Liver (tissue), 9 donors: ENCODE results near the gene HOXA4. TPM values are rescaled to one million over a fixed set of nuclear protein-coding genes. Genes with fewer than 3 reads are reported as not detected.

Experiments
- DNase-seq: peaks from one replicate; pipeline ENCODE4 v3.0.0-alpha.2; 2017; ENCODE audit warnings: low spot score
- H3K27ac ChIP-seq, 2 donors: one replicate each; pipeline ENCODE4 v1.7.0; 2013; ENCODE audit warnings: inconsistent platforms in 2 of 2, low read length in 2 of 2, control low read depth in 1 of 2, low read depth in 1 of 2, mild to moderate bottlenecking in 1 of 2
- H3K27me3 ChIP-seq, 4 donors: one replicate each; pipeline versions ENCODE4 v1.6.1 to v1.7.0; 2013; ENCODE audit warnings: low read length in 3 of 4, inconsistent platforms in 1 of 4, mild to moderate bottlenecking in 1 of 4, moderate library complexity in 1 of 4; ENCODE audit not compliant: control insufficient read depth in 4 of 4, insufficient read depth in 4 of 4
- H3K36me3 ChIP-seq, 4 donors: one replicate each; pipeline versions ENCODE4 v1.6.1 to v1.7.0; 2013; ENCODE audit warnings: low read length in 3 of 4, mild to moderate bottlenecking in 3 of 4, low read depth in 1 of 4, moderate library complexity in 1 of 4; ENCODE audit not compliant: control insufficient read depth in 4 of 4, insufficient read depth in 3 of 4
- H3K4me1 ChIP-seq, 4 donors: one replicate each; pipeline versions ENCODE4 v1.6.1 to v1.7.0; 2013; ENCODE audit warnings: low read length in 3 of 4, mild to moderate bottlenecking in 3 of 4, moderate library complexity in 1 of 4; ENCODE audit not compliant: control insufficient read depth in 4 of 4, insufficient read depth in 4 of 4
- H3K4me3 ChIP-seq, 3 donors: one replicate each; pipeline versions ENCODE4 v1.6.1 to v1.7.0; 2013; ENCODE audit warnings: low read length in 3 of 3, control low read depth in 1 of 3, low read depth in 1 of 3, mild to moderate bottlenecking in 1 of 3
- H3K9ac ChIP-seq, 2 donors: one replicate each; pipeline ENCODE4 v1.7.0; 2013; ENCODE audit warnings: low read length in 2 of 2, mild to moderate bottlenecking in 2 of 2, moderate library complexity in 2 of 2, control low read depth in 1 of 2, low read depth in 1 of 2
- H3K9me3 ChIP-seq, 4 donors: one replicate each; pipeline versions ENCODE4 v1.6.1 to v1.7.0; 2013; ENCODE audit warnings: low read length in 3 of 4; ENCODE audit not compliant: control insufficient read depth in 4 of 4
- CTCF ChIP-seq: fragments of 150-350 bp; IDR thresholded peaks from 2 replicates; pipeline ENCODE4 v1.5.1; 2017; ENCODE audit warnings: improper control_type of control experiment, low read depth, low read length; ENCODE audit not compliant: missing input control
- EGR1 ChIP-seq, 2 donors: IDR thresholded peaks; 2 replicates each; pipeline ENCODE4 v1.6.1; 2016 to 2018; ENCODE audit warnings: antibody characterized with exemption in 2 of 2, low read depth in 2 of 2
- FOXA1 ChIP-seq: IDR thresholded peaks from 2 replicates; pipeline ENCODE4 v1.6.1; 2016; ENCODE audit warnings: antibody characterized with exemption
- FOXA2 ChIP-seq: IDR thresholded peaks from 2 replicates; pipeline ENCODE4 v1.6.1; 2016; ENCODE audit warnings: antibody characterized with exemption
- GABPA ChIP-seq, 2 donors: IDR thresholded peaks in 1 of 2; conservative IDR thresholded peaks in 1 of 2; 2 replicates each; pipeline ENCODE4 v1.6.1; 2016; ENCODE audit warnings: antibody characterized with exemption in 2 of 2, mild to moderate bottlenecking in 1 of 2, moderate library complexity in 1 of 2
- HNF4A ChIP-seq, 2 donors: conservative IDR thresholded peaks; 2 replicates each; pipeline ENCODE4 v1.6.1; 2016; ENCODE audit warnings: antibody characterized with exemption in 2 of 2, mild to moderate bottlenecking in 2 of 2
- HNF4G ChIP-seq: IDR thresholded peaks from 2 replicates; pipeline ENCODE4 v1.6.1; 2016; ENCODE audit warnings: antibody characterized with exemption
- JUND ChIP-seq, 2 donors: IDR thresholded peaks; 2 replicates each; pipeline ENCODE4 v1.6.1; 2016; ENCODE audit warnings: antibody characterized with exemption in 2 of 2
- NR2F2 ChIP-seq: IDR thresholded peaks from 2 replicates; pipeline ENCODE4 v1.6.1; 2016; ENCODE audit warnings: antibody characterized with exemption
- RAD21 ChIP-seq, 2 donors: IDR thresholded peaks; 2 replicates each; pipeline ENCODE4 v1.6.1; 2016; ENCODE audit warnings: antibody characterized with exemption in 2 of 2, mild to moderate bottlenecking in 2 of 2
- REST ChIP-seq: IDR thresholded peaks from 2 replicates; pipeline ENCODE4 v1.6.1; 2016; ENCODE audit warnings: antibody characterized with exemption, mild to moderate bottlenecking
- RXRA ChIP-seq, 2 donors: IDR thresholded peaks; 2 replicates each; pipeline ENCODE4 v1.6.1; 2017 to 2018; ENCODE audit warnings: antibody characterized with exemption in 2 of 2, mild to moderate bottlenecking in 1 of 2
- SP1 ChIP-seq: IDR thresholded peaks from 2 replicates; pipeline ENCODE4 v1.6.1; 2018; ENCODE audit warnings: antibody characterized with exemption, mild to moderate bottlenecking
- TAF1 ChIP-seq: conservative IDR thresholded peaks from 2 replicates; pipeline ENCODE4 v1.6.1; 2016; ENCODE audit warnings: antibody characterized with exemption, mild to moderate bottlenecking
- YY1 ChIP-seq: IDR thresholded peaks from 2 replicates; pipeline ENCODE4 v1.6.1; 2016; ENCODE audit warnings: antibody characterized with exemption, mild to moderate bottlenecking
- WGBS: extraction: QIAGEN DNeasy Blood & Tissue Kit; methylation state at CpG from one replicate; pipeline ENCODE4 v1.1.7; 2013; 5-methylcytosine and 5-hydroxymethylcytosine counted together
- polyA plus RNA-seq, 2 donors: library from polyadenylated mRNA; stranded (reverse) in 1 of 2; unstranded in 1 of 2; fragments of 200-250 nt in 1 of 2; fragments of >200 nt in 1 of 2; fragmentation: Nextera tagmentation in 1 of 2; extraction: Ambion mirVana in 1 of 2; gene quantifications; one replicate each; pipeline versions ENCODE4 v1.2.1 to v1.2.3, GENCODE V29; 2013 to 2015
- total RNA-seq, 2 donors: library from RNA; depleted of rRNA; stranded (reverse); fragments of >200 nt; gene quantifications; one replicate each; pipeline ENCODE4 v1.2.3, GENCODE V29; 2014
- TF ChIP-seq, protein P1 (sequence below): IDR thresholded peaks from 2 replicates; pipeline ENCODE4 v1.6.1; 2016; ENCODE audit warnings: antibody characterized with exemption
- TF ChIP-seq, protein P2 (sequence below): IDR thresholded peaks from 2 replicates; pipeline ENCODE4 v1.6.1; 2016; ENCODE audit warnings: antibody characterized with exemption
- donor health status: healthy.
- donor health status: healthy.
- donor health status: healthy.
- donor health status: healthy.
- donor health status: healthy.

The HOXA4 gene
- total and polyA plus RNA-seq, 4 donors = 0.17 to 1.1 (median 0.30) TPM

- no peak overlapping the region for H3K4me3 ChIP-seq
- no peaks in the 10 kb centered on the region for H3K36me3 ChIP-seq
- TF ChIP-seq, protein P1, sequence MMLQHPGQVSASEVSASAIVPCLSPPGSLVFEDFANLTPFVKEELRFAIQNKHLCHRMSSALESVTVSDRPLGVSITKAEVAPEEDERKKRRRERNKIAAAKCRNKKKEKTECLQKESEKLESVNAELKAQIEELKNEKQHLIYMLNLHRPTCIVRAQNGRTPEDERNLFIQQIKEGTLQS = no peak
- TF ChIP-seq REST (no peak), FOXA2 (no peak), YY1 (no peak), GABPA (IDR thresholded peaks at IDR 0.05 in 1 of 2, conservative IDR thresholded peaks at IDR 0.05 in 1 of 2) (no peak), RAD21 (IDR thresholded peaks at IDR 0.05) (no peak), EGR1 (IDR thresholded peaks at IDR 0.05; ENCODE audit: low read depth in 2 of 2) (no peak), SP1 (no peak), TAF1 (no peak), HNF4G (no peak), NR2F2 (no peak), HNF4A (conservative IDR thresholded peaks at IDR 0.05) (no peak)
- TF ChIP-seq, protein P2, sequence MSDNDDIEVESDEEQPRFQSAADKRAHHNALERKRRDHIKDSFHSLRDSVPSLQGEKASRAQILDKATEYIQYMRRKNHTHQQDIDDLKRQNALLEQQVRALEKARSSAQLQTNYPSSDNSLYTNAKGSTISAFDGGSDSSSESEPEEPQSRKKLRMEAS = no peak
- no peak for DNase-seq
- H3K27me3 ChIP-seq = peaks cover 6 to 18% (median 16%) of the 10 kb centered on the region in 4 donors
- peaks cover 0 to 3% (median 0%) of the 10 kb centered on the region in 4 donors for H3K9me3 ChIP-seq
- no peak overlapping the region for H3K9ac ChIP-seq
- H3K27ac ChIP-seq = no peak overlapping the region
- 59% methylated on average over 1 of the region's 1 CpG for WGBS
- H3K4me1 ChIP-seq = peaks cover 0 to 9% (median 6%) of the 10 kb centered on the region in 4 donors
Measured at GRCh38 chr7:27138472-27138871, 7.9 kb upstream of the HOXA4 start.

DNA sequence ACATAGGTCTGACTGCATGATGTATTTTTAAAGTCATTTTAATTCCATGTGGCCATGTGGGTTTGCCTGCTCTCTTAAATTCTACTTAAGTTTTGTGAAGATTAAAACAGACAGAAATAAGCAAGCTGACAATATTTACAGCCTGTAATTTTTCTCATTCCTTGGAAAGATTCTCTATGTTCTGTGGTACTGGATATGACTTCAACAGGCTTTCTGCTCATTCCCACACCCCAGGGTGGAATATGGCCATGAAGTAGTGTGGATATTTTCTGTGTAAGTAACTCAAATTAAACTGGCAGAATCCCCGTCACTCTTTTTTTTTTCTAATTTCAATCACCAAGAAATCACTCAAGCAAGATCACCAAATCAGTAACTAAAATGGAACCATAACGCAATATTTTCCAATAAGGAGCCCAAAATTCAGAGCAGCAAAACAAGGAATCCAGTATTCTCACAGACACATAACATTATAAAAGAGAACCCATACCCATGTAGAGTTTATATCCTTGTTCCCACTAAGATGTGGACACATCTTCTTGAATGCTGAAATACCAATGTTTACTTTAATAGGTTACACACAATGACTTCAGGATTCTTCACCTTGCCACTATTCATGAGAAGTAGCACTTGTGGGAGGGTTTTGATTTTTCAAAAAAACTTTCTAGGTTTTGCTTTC is 7.2 kb upstream of the HOXA4 start:
- H3K36me3 ChIP-seq = no peaks in the 10 kb centered on the region
- 45% methylated on average over 2 of the region's 2 CpGs for WGBS
- no peak overlapping the region for H3K27ac ChIP-seq
- H3K9me3 ChIP-seq = peaks cover 0 to 2% (median 0%) of the 10 kb centered on the region in 4 donors
- H3K27me3 ChIP-seq = peaks cover 6 to 22% (median 17%) of the 10 kb centered on the region in 4 donors
- no peak for DNase-seq
- H3K4me1 ChIP-seq = peaks cover 0 to 5% (median 2%) of the 10 kb centered on the region in 4 donors
- H3K9ac ChIP-seq = no peak overlapping the region
- H3K4me3 ChIP-seq = no peak overlapping the region
- TF ChIP-seq NR2F2 = no peak
- TF ChIP-seq RXRA (IDR thresholded peaks at IDR 0.05) = no peak
- TF ChIP-seq RAD21 (IDR thresholded peaks at IDR 0.05) = no peak
- TF ChIP-seq FOXA1 = no peak
- TF ChIP-seq YY1 = no peak
- no peak for TF ChIP-seq CTCF
- TF ChIP-seq REST = no peak
- TF ChIP-seq, protein P2 = no peak
- no peak for TF ChIP-seq EGR1 (IDR thresholded peaks at IDR 0.05; ENCODE audit: low read depth in 2 of 2)
- no peak for TF ChIP-seq TAF1
- TF ChIP-seq JUND (IDR thresholded peaks at IDR 0.05) = no peak
- TF ChIP-seq FOXA2 = no peak
- no peak for TF ChIP-seq GABPA (IDR thresholded peaks at IDR 0.05 in 1 of 2, conservative IDR thresholded peaks at IDR 0.05 in 1 of 2)
- TF ChIP-seq SP1 = no peak
- no peak for TF ChIP-seq HNF4G
